A549 (cell line): ENCODE results near the gene SRR.

Source experiments
- CHD2 ChIP-seq: fragments of 150-350 bp; IDR thresholded peaks from 2 replicates; pipeline ENCODE4 v1.6.1; 2014; ENCODE audit warnings: low read length; ENCODE audit not compliant: partially characterized antibody
- CHD4 ChIP-seq: fragments of 200-600 bp; sonication (generic); IDR thresholded peaks from 2 replicates; pipeline ENCODE4 v1.6.1; 2016; ENCODE audit warnings: antibody characterized with exemption, mild to moderate bottlenecking, borderline replicate concordance
- CTCF ChIP-seq: fragments of >200 bp; sonication (Bioruptor Twin); formaldehyde crosslinking; IDR thresholded peaks from 3 replicates; pipeline ENCODE4 v1.5.1; 2016
- ESRRA ChIP-seq: fragments of 150-350 bp; IDR thresholded peaks from 2 replicates; pipeline ENCODE4 v1.6.1; 2014; ENCODE audit warnings: mild to moderate bottlenecking, low read length, borderline replicate concordance
- HMGXB4 ChIP-seq: fragments of 250-450 bp; sonication (Bioruptor Pico); IDR thresholded peaks from 2 replicates; pipeline ENCODE4 v1.5.0; 2021; ENCODE audit warnings: mild to moderate bottlenecking, moderate library complexity, borderline replicate concordance
- JUN ChIP-seq, 2 experiments: fragments of >200 bp; sonication (Bioruptor Twin); formaldehyde crosslinking; IDR thresholded peaks; 2 replicates in 1 of 2; 3 replicates in 1 of 2; pipeline ENCODE4 v1.6.1; 2016 to 2017
- JUNB ChIP-seq: fragments of >200 bp; sonication (Bioruptor Twin); formaldehyde crosslinking; IDR thresholded peaks from 2 replicates; pipeline ENCODE4 v1.6.1; 2016
- MYC ChIP-seq: IDR thresholded peaks from 2 replicates; pipeline ENCODE4 v1.6.1; 2012; ENCODE audit warnings: mild to moderate bottlenecking, inconsistent platforms, low read length, improper control_type of control experiment, borderline replicate concordance
- POLR2A ChIP-seq: IDR thresholded peaks from 2 replicates; pipeline ENCODE4 v1.6.1; 2012; ENCODE audit warnings: mild to moderate bottlenecking, low read length
- TF ChIP-seq, protein P1 (sequence below): IDR thresholded peaks from 2 replicates; pipeline ENCODE4 v1.6.1; 2012
- TF ChIP-seq, protein P2 (sequence below): fragments of 150-350 bp; IDR thresholded peaks from 2 replicates; pipeline ENCODE4 v1.6.1; 2014; ENCODE audit warnings: low read depth, mild to moderate bottlenecking, low read length

DNA sequence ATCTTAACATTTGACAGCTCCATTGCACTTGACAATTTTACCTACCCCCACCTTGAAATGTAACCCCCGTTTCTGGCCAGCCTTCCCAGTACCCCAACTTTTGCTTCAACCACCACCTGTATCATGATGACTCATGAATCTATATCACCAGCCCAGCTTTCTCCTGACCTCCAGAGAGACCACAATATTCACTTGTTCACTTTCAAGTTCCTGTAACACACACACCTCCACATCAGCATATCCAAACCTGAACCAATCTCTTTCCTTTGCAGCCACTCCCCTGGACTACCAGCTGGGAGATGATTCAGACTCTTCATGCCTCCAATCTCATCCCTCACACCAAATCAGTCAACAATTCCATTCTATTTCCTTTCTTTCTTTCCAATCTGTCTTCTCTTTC, 8.2 kb upstream of the SRR start:
- TF ChIP-seq POLR2A (no peak), JUN (IDR thresholded peaks at IDR 0.05) (no peak), ESRRA (no peak), CTCF (no peak), HMGXB4 (CRISPR knock-in tag) (no peak), CHD2 (no peak), CHD4 (no peak), JUNB (no peak), MYC (no peak)
- TF ChIP-seq, protein P1, sequence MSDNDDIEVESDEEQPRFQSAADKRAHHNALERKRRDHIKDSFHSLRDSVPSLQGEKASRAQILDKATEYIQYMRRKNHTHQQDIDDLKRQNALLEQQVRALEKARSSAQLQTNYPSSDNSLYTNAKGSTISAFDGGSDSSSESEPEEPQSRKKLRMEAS: no peak
- TF ChIP-seq, protein P2, sequence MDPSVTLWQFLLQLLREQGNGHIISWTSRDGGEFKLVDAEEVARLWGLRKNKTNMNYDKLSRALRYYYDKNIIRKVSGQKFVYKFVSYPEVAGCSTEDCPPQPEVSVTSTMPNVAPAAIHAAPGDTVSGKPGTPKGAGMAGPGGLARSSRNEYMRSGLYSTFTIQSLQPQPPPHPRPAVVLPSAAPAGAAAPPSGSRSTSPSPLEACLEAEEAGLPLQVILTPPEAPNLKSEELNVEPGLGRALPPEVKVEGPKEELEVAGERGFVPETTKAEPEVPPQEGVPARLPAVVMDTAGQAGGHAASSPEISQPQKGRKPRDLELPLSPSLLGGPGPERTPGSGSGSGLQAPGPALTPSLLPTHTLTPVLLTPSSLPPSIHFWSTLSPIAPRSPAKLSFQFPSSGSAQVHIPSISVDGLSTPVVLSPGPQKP: no peak
